Trophoblast cell (in vitro differentiated cells and primary cell): Measurements from ENCODE around the gene RASL10B.

Experiments
- DNase-seq, 2 donors: peaks; one replicate each; pipeline ENCODE4 v3.0.0-alpha.2; 2016
- H2AFZ ChIP-seq: 2 replicates; pipeline ENCODE4 v1.6.1; 2013; ENCODE audit warnings: low read length, moderate library complexity, mild to moderate bottlenecking; ENCODE audit not compliant: insufficient read depth, poor library complexity
- H2AK5ac ChIP-seq: 2 replicates; pipeline ENCODE4 v1.6.1; 2013; ENCODE audit warnings: mild to moderate bottlenecking, low read length
- H2BK120ac ChIP-seq: 2 replicates; pipeline ENCODE4 v1.6.1; 2013; ENCODE audit warnings: low read length, mild to moderate bottlenecking, moderate library complexity; ENCODE audit not compliant: insufficient read depth, poor library complexity
- H2BK12ac ChIP-seq: 2 replicates; pipeline ENCODE4 v1.6.1; 2013; ENCODE audit warnings: mild to moderate bottlenecking, low read length, moderate library complexity
- H2BK5ac ChIP-seq: 2 replicates; pipeline ENCODE4 v1.6.1; 2013; ENCODE audit warnings: low read length, low read depth, moderate library complexity, mild to moderate bottlenecking; ENCODE audit not compliant: poor library complexity
- H3K14ac ChIP-seq: 2 replicates; pipeline ENCODE4 v1.6.1; 2013; ENCODE audit warnings: mild to moderate bottlenecking, low read length
- H3K18ac ChIP-seq: 2 replicates; pipeline ENCODE4 v1.6.1; 2013; ENCODE audit warnings: mild to moderate bottlenecking, low read length
- H3K23ac ChIP-seq: 2 replicates; pipeline ENCODE4 v1.6.1; 2013; ENCODE audit warnings: low read length
- H3K27ac ChIP-seq: 2 replicates; pipeline ENCODE4 v1.5.1; 2013; ENCODE audit warnings: low read depth, mild to moderate bottlenecking, inconsistent platforms, low read length, moderate library complexity
- H3K27me3 ChIP-seq: 2 replicates; pipeline ENCODE4 v1.6.1; 2013; ENCODE audit warnings: inconsistent platforms, mild to moderate bottlenecking, low read length, moderate library complexity; ENCODE audit not compliant: insufficient read depth
- H3K36me3 ChIP-seq, 2 experiments: 1 replicate in 1 of 2; 2 replicates in 1 of 2; pipeline ENCODE4 v1.6.1; 2013; ENCODE audit warnings: low read length in 2 of 2, mild to moderate bottlenecking in 2 of 2, moderate library complexity in 1 of 2; ENCODE audit not compliant: insufficient read depth in 2 of 2, control insufficient read depth in 1 of 2
- H3K4ac ChIP-seq: 2 replicates; pipeline ENCODE4 v1.6.1; 2013; ENCODE audit warnings: low read depth, mild to moderate bottlenecking, low read length, moderate library complexity
- H3K4me1 ChIP-seq, 2 experiments: 1 replicate in 1 of 2; 2 replicates in 1 of 2; pipeline ENCODE4 v1.6.1; 2013; ENCODE audit warnings: low read length in 2 of 2, mild to moderate bottlenecking in 2 of 2, moderate library complexity in 1 of 2; ENCODE audit not compliant: insufficient read depth in 2 of 2, control insufficient read depth in 1 of 2
- H3K4me2 ChIP-seq: 2 replicates; pipeline ENCODE4 v1.6.1; 2013; ENCODE audit warnings: inconsistent platforms, mild to moderate bottlenecking, low read length, moderate library complexity
- H3K4me3 ChIP-seq: 2 replicates; pipeline ENCODE4 v1.5.1; 2013; ENCODE audit warnings: mild to moderate bottlenecking, low read depth, low read length, inconsistent platforms
- H3K79me1 ChIP-seq: one replicate; pipeline ENCODE4 v1.6.1; 2013; ENCODE audit warnings: low read length
- H3K79me2 ChIP-seq: 2 replicates; pipeline ENCODE4 v1.6.1; 2013; ENCODE audit warnings: low read length, mild to moderate bottlenecking; ENCODE audit not compliant: control insufficient read depth, insufficient read depth, poor library complexity
- H3K9ac ChIP-seq: 2 replicates; pipeline ENCODE4 v1.6.1; 2013; ENCODE audit warnings: mild to moderate bottlenecking, low read length
- H3K9me3 ChIP-seq: 2 replicates; pipeline ENCODE4 v1.6.1; 2013; ENCODE audit warnings: low read depth, mild to moderate bottlenecking, control low read depth, inconsistent platforms, low read length; ENCODE audit not compliant: insufficient read depth
- H4K12ac ChIP-seq: 2 replicates; pipeline ENCODE4 v1.6.1; 2013; ENCODE audit warnings: low read depth, mild to moderate bottlenecking, low read length, moderate library complexity
- H4K8ac ChIP-seq: 2 replicates; pipeline ENCODE4 v1.6.1; 2013; ENCODE audit warnings: low read depth, mild to moderate bottlenecking, low read length, moderate library complexity
- H4K91ac ChIP-seq: one replicate; pipeline ENCODE4 v1.6.1; 2013; ENCODE audit warnings: low read depth, mild to moderate bottlenecking, low read length, moderate library complexity
- WGBS: extraction: QIAGEN DNeasy Blood & Tissue Kit; methylation state at CpG from one replicate; pipeline ENCODE4 v1.1.7; 2013; ENCODE audit warnings: missing lambda C conversion rate; ENCODE audit not compliant: insufficient read length, insufficient coverage; ENCODE audit errors: extremely low coverage; 5-methylcytosine and 5-hydroxymethylcytosine counted together

The RASL10B gene

GRCh38 chr17:35744830-35745229, 13.4 kb downstream of the RASL10B start:
- H3K4me2 ChIP-seq: no peak overlapping the region
- H4K12ac ChIP-seq: no peak overlapping the region
- no peaks in the 10 kb centered on the region for H3K36me3 ChIP-seq
- no peak overlapping the region for H3K9ac ChIP-seq
- H3K4ac ChIP-seq: no peak overlapping the region
- no peak overlapping the region for H2BK5ac ChIP-seq
- no peak overlapping the region for H2AFZ ChIP-seq
- no peak overlapping the region for H2AK5ac ChIP-seq
- no peak for DNase-seq
- peaks cover 14% of the 10 kb centered on the region for H3K9me3 ChIP-seq
- peaks cover under 1 to 4% of the 10 kb centered on the region in 2 experiments for H3K4me1 ChIP-seq
- no peak overlapping the region for H4K8ac ChIP-seq
- H3K27me3 ChIP-seq: peaks cover 4% of the 10 kb centered on the region
- H3K79me1 ChIP-seq: no peaks in the 10 kb centered on the region
- no CpG with 5 or more reads among the region's 8 CpGs for WGBS
- no peak overlapping the region for H4K91ac ChIP-seq
- no peak overlapping the region for H2BK120ac ChIP-seq
- no peak overlapping the region for H3K27ac ChIP-seq
- H2BK12ac ChIP-seq: no peak overlapping the region
- H3K79me2 ChIP-seq: no peaks in the 10 kb centered on the region
- H3K23ac ChIP-seq: no peak overlapping the region
- no peak overlapping the region for H3K14ac ChIP-seq
- H3K4me3 ChIP-seq: no peak overlapping the region
- no peak overlapping the region for H3K18ac ChIP-seq

- H3K4me1 ChIP-seq: peaks cover 5 to 8% of the 10 kb centered on the region in 2 experiments
- no peak overlapping the region for H4K12ac ChIP-seq
- H4K91ac ChIP-seq: no peak overlapping the region
- no peaks in the 10 kb centered on the region for H3K36me3 ChIP-seq
- peaks cover 4% of the 10 kb centered on the region for H3K27me3 ChIP-seq
- no peak overlapping the region for H3K9ac ChIP-seq
- no peak overlapping the region for H2BK12ac ChIP-seq
- no CpG with 5 or more reads among the region's 7 CpGs for WGBS
- H2BK5ac ChIP-seq: no peak overlapping the region
- no peaks in the 10 kb centered on the region for H3K79me1 ChIP-seq
- H3K4ac ChIP-seq: no peak overlapping the region
- H4K8ac ChIP-seq: no peak overlapping the region
- no peak overlapping the region for H3K4me2 ChIP-seq
- no peak overlapping the region for H3K14ac ChIP-seq
- no peak overlapping the region for H3K4me3 ChIP-seq
- no peak overlapping the region for H2BK120ac ChIP-seq
- no peaks in the 10 kb centered on the region for H3K79me2 ChIP-seq
- no peak overlapping the region for H2AFZ ChIP-seq
- H3K9me3 ChIP-seq: peaks cover 10% of the 10 kb centered on the region
- no peak overlapping the region for H2AK5ac ChIP-seq
- no peak overlapping the region for H3K23ac ChIP-seq
- no peak overlapping the region for H3K27ac ChIP-seq
- DNase-seq: no peak
- no peak overlapping the region for H3K18ac ChIP-seq
Observed at GRCh38 chr17:35745246-35745645, 13.8 kb downstream of the RASL10B start.

GRCh38 chr17:35745749-35746320, 14.4 kb downstream of the RASL10B start:
- H3K4me1 ChIP-seq: peaks cover 5 to 8% of the 10 kb centered on the region in 2 experiments
- no CpG with 5 or more reads among the region's 15 CpGs for WGBS
- peaks cover 3% of the 10 kb centered on the region for H3K27me3 ChIP-seq
- H3K4ac ChIP-seq: no peak overlapping the region
- no peak overlapping the region for H2AFZ ChIP-seq
- no peak overlapping the region for H3K14ac ChIP-seq
- no peaks in the 10 kb centered on the region for H3K79me1 ChIP-seq
- H3K23ac ChIP-seq: no peak overlapping the region
- H3K4me2 ChIP-seq: no peak overlapping the region
- H3K4me3 ChIP-seq: no peak overlapping the region
- H3K9me3 ChIP-seq: peaks cover 6% of the 10 kb centered on the region
- no peak overlapping the region for H3K9ac ChIP-seq
- no peak overlapping the region for H3K27ac ChIP-seq
- H2BK12ac ChIP-seq: no peak overlapping the region
- H3K18ac ChIP-seq: no peak overlapping the region
- H4K12ac ChIP-seq: no peak overlapping the region
- no peak overlapping the region for H2BK5ac ChIP-seq
- no peaks in the 10 kb centered on the region for H3K36me3 ChIP-seq
- DNase-seq: no peak
- no peak overlapping the region for H2AK5ac ChIP-seq
- H4K91ac ChIP-seq: no peak overlapping the region
- no peaks in the 10 kb centered on the region for H3K79me2 ChIP-seq
- H4K8ac ChIP-seq: no peak overlapping the region
- no peak overlapping the region for H2BK120ac ChIP-seq

- no peak overlapping the region for H4K91ac ChIP-seq
- peak; percentile 62 to 86 for DNase-seq
- no peak overlapping the region for H4K12ac ChIP-seq
- no CpG with 5 or more reads among the region's 12 CpGs for WGBS
- H3K27ac ChIP-seq: no peak overlapping the region
- no peak overlapping the region for H2BK12ac ChIP-seq
- no peak overlapping the region for H2AK5ac ChIP-seq
- H3K18ac ChIP-seq: no peak overlapping the region
- no peak overlapping the region for H3K23ac ChIP-seq
- no peaks in the 10 kb centered on the region for H3K79me2 ChIP-seq
- no peak overlapping the region for H2AFZ ChIP-seq
- H3K9ac ChIP-seq: no peak overlapping the region
- no peak overlapping the region for H4K8ac ChIP-seq
- H3K4me3 ChIP-seq: no peak overlapping the region
- H2BK120ac ChIP-seq: no peak overlapping the region
- H3K14ac ChIP-seq: no peak overlapping the region
- peaks cover 3% of the 10 kb centered on the region for H3K9me3 ChIP-seq
- peaks cover 5% of the 10 kb centered on the region in 2 experiments for H3K4me1 ChIP-seq
- H3K4me2 ChIP-seq: no peak overlapping the region
- H3K27me3 ChIP-seq: no peaks in the 10 kb centered on the region
- no peak overlapping the region for H3K4ac ChIP-seq
- no peaks in the 10 kb centered on the region for H3K79me1 ChIP-seq
- no peak overlapping the region for H2BK5ac ChIP-seq
- H3K36me3 ChIP-seq: no peaks in the 10 kb centered on the region
Observed at GRCh38 chr17:35747540-35748017, 16.1 kb downstream of the RASL10B start.
